ENCODE data around the gene OR4N5.

DNA sequence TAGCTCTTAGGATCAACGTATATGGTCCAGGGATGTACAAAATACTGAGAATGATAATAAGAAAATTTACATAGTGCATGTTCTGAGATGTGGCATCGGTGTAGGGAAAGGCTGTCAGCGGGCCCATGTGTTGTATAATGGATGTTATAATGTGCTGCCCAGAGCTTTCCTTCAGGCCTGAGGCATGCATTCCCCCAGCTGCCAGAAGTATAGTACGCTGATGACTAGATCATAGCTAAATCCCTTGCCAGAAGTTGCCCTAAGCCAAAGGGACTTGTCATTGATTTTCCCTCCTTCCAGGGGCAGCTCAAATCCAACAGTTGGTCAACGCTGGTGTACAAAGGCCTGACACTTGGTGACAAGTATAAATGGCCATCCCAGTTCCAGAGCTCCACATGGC is 45.6 kb downstream of the OR4N5 start:
- no peak for TF ChIP-seq EZH2phosphoT487 (IDR thresholded peaks at IDR 0.05; ENCODE audit: insufficient read depth, low read depth)
- no peak for TF ChIP-seq EZH2 (IDR thresholded peaks at IDR 0.05; ENCODE audit: insufficient read depth, poor library complexity, severe bottlenecking)

All from GM23248 (cell line).